HAP-1 (cell line): Measurements from ENCODE around the gene CCNJL.

ENCODE experiments used
- DNase-seq, 2 experiments: peaks; one replicate each; pipeline ENCODE4 v3.0.0-alpha.2; 2016 to 2020; ENCODE audit warnings: low spot score in 2 of 2
- H3K27me3 ChIP-seq: fragments of 250-450 bp; sonication (Bioruptor Pico); 2 replicates; pipeline ENCODE4 v1.5.1; 2020; ENCODE audit warnings: low read depth, mild to moderate bottlenecking, moderate library complexity
- H3K36me3 ChIP-seq: fragments of 250-450 bp; sonication (Bioruptor Pico); replicated peaks from 2 replicates; pipeline ENCODE4 v1.5.1; 2020; ENCODE audit warnings: mild to moderate bottlenecking
- H3K4me1 ChIP-seq: fragments of 250-450 bp; sonication (Bioruptor Pico); 2 replicates; pipeline ENCODE4 v1.5.1; 2020; ENCODE audit warnings: mild to moderate bottlenecking
- H3K4me3 ChIP-seq: fragments of 250-450 bp; sonication (Bioruptor Pico); 2 replicates; pipeline ENCODE4 v1.5.1; 2020; ENCODE audit warnings: mild to moderate bottlenecking, moderate library complexity
- H3K9me3 ChIP-seq: fragments of 250-450 bp; sonication (Bioruptor Pico); 2 replicates; pipeline ENCODE4 v1.5.1; 2020; ENCODE audit warnings: mild to moderate bottlenecking, moderate library complexity
- in situ Hi-C: fragments of 300-500 bp; cut with MboI; formaldehyde crosslinking; loops from 3 replicates; pipeline ENCODE4 v1.14.3; 2020; ENCODE audit warnings: low sequenced_read_pairs, inconsistent platforms, mixed read lengths

CCNJL gene

DNA sequence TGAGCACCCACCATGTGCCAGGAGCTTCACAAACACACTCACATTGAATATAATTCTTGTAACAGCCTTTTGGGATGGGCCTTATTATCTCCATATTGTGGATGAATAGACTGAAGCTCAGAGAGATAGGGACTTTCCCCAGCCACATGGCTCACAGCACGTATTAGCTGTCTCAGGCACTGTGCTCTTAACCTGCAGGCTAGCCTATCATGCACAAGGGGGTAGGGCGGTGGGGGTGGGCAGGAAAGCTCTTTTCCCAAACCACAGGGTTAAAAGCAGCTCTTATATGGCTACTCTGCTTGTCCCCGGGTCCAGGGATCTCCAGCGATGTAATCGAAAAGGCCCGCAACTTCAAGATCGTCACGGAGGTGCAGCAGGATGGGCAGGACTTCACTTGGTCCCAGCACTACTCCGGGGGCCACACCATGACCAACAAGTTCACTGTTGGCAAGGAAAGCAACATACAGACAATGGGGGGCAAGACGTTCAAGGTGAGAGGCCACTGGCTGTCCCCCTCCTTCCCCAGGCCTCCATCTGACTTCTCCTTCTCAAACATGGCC is 80.5 kb downstream of the CCNJL start:
- DNase-seq, result no peak
- H3K4me1 ChIP-seq, result peaks cover 3% of the 10 kb centered on the region
- no peaks in the 10 kb centered on the region for H3K9me3 ChIP-seq
- no peaks in the 10 kb centered on the region for H3K27me3 ChIP-seq
- in situ Hi-C loops, result no loop called here
- no peaks in the 10 kb centered on the region for H3K36me3 ChIP-seq
- H3K4me3 ChIP-seq, result no peak overlapping the region

GRCh38 chr5:160230686-160231527 is 81.5 kb downstream of the CCNJL start:
- in situ Hi-C loops, result no loop called here
- DNase-seq, result no peak
- peaks cover 7% of the 10 kb centered on the region for H3K4me1 ChIP-seq
- H3K36me3 ChIP-seq, result no peaks in the 10 kb centered on the region
- H3K27me3 ChIP-seq, result no peaks in the 10 kb centered on the region
- H3K9me3 ChIP-seq, result no peaks in the 10 kb centered on the region
- no peak overlapping the region for H3K4me3 ChIP-seq

DNA sequence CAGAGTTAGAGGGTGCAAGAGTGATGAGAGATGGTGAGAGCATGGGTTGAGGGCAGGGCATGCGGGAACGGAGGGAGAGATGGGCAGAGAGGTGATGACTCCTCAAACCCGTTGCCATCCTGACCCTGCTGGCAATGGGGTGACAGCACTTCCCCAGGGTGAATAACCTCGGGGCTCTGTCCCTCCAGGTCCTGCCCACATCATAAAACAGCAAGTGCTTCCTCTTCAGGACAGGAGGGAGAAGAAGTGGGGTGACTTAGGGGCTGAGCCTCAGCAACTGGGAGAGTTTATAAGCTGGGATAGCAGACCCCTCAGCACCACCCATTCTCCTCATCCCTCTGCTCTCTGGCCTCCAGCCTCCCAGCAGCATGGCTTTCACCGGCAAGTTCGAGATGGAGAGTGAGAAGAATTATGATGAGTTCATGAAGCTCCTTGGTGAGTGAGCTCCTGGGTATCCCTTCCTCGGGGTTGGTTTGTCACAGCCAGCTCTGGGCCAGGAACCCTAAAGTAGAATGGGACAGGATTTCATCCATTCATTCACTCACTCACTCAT is 83.1 kb downstream of the CCNJL start, which contains the start of gene FABP6:
TSS of gene FABP6 (plus strand) at position 317 of the 553 bp plus-strand sequence. CDS start at position 369, 52 bp downstream.
- DNase-seq, result no peak
- H3K27me3 ChIP-seq, result no peaks in the 10 kb centered on the region
- no peak within 1 kb of the TSS for H3K4me3 ChIP-seq
- in situ Hi-C loops, result no loop called here
- H3K9me3 ChIP-seq, result no peaks in the 10 kb centered on the region
- no peaks in the 10 kb centered on the region for H3K36me3 ChIP-seq
- H3K4me1 ChIP-seq, result peaks cover 7% of the 10 kb centered on the region

DNA sequence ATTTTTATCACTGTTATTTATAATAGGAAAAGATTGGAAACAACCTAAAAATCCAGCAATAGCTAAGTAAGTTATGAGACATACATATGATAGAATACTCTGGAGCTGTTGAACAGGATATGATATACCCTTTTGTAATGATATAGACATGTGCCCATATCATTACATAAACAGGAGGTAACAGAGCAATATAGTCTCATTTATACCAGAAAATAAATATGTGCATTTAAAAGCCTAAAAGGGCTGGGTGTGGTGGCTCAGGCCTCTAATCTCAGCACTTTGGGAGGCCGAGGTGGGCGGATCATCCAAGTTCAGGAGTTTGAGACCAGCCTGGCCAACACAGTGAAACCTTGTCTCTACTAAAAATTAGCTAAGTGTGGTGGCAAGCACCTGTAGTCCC is 85.4 kb downstream of the CCNJL start:
- H3K4me1 ChIP-seq, result peaks cover 7% of the 10 kb centered on the region
- no peaks in the 10 kb centered on the region for H3K36me3 ChIP-seq

GRCh38 chr5:160221082-160221481 is 91.3 kb downstream of the CCNJL start:
- DNase-seq, result no peak

More for the DNA sequence above, 85.4 kb downstream of the CCNJL start:
- H3K27me3 ChIP-seq, result no peaks in the 10 kb centered on the region
- in situ Hi-C loops, result no loop called here
- no peak for DNase-seq
- no peaks in the 10 kb centered on the region for H3K9me3 ChIP-seq
- H3K4me3 ChIP-seq, result no peak overlapping the region

GRCh38 chr5:160219356-160219755 is 93.0 kb downstream of the CCNJL start:
- H3K4me3 ChIP-seq, result no peak overlapping the region
- no peaks in the 10 kb centered on the region for H3K36me3 ChIP-seq
- no peak for DNase-seq
- peaks cover 2% of the 10 kb centered on the region; the same call in 1 of the 2 replicates for H3K4me1 ChIP-seq
- in situ Hi-C loops, result no loop called here
- H3K27me3 ChIP-seq, result no peaks in the 10 kb centered on the region
- H3K9me3 ChIP-seq, result no peaks in the 10 kb centered on the region

More at GRCh38 chr5:160221082-160221481, 91.3 kb downstream of the CCNJL start:
- Histone ChIP-seq H3K36me3 (no peaks in the 10 kb centered on the region), H3K9me3 (no peaks in the 10 kb centered on the region), H3K4me1 (peaks cover 2% of the 10 kb centered on the region; the same call in 1 of the 2 replicates), H3K4me3 (no peak overlapping the region), H3K27me3 (no peaks in the 10 kb centered on the region)
- in situ Hi-C loops, result no loop called here

DNA sequence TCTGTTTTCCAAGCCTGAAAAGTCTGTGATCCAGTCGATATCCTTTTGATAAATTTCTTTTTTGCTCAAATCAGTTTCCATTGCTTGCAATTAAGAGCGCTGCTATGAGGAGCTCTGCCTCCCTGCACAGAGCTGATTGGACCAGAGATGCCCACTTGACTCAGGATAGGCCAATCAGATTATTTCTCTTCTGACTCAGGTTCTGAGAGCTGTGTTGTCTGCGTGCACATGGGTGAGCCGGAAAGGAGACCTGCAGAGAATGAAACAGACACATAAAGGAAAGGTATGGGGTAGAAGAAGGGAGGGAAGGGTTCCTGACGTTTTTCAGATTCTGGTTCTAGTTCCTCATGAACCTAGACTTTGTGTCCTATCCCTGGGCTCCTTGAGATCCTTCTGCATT is 98.8 kb downstream of the CCNJL start:
- H3K36me3 ChIP-seq, result no peaks in the 10 kb centered on the region
- H3K4me3 ChIP-seq, result no peak overlapping the region
- H3K9me3 ChIP-seq, result no peaks in the 10 kb centered on the region
- DNase-seq, result no peak
- H3K4me1 ChIP-seq, result no peaks in the 10 kb centered on the region
- in situ Hi-C loops, result no loop called here
- H3K27me3 ChIP-seq, result no peaks in the 10 kb centered on the region

GRCh38 chr5:160211352-160211751 is 101.0 kb downstream of the CCNJL start:
- in situ Hi-C loops, result no loop called here

DNA sequence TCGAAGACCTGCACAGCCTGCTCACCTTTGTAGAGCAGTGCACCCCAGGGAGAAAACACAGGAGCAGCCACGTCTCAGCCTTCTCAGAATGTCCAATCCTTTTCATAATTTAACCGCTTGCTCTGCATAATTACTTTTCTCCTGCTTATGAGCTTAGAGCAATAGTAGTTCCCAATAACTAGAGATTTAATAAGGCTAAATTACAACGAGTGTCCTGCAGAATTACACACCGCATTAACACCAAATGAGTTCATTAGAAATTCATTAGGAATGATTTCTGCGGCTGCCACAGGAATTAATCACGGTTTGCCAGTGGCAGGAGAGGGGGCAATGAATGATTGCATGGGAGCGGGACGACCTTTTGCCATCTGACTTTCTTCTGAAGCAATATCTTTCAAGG is 101.8 kb downstream of the CCNJL start:
- no peak for DNase-seq
- in situ Hi-C loops, result no loop called here

More at GRCh38 chr5:160211352-160211751, 101.0 kb downstream of the CCNJL start:
- no peaks in the 10 kb centered on the region for H3K36me3 ChIP-seq
- no peaks in the 10 kb centered on the region for H3K9me3 ChIP-seq
- no peak for DNase-seq
- no peaks in the 10 kb centered on the region for H3K4me1 ChIP-seq
- H3K4me3 ChIP-seq, result no peak overlapping the region
- H3K27me3 ChIP-seq, result no peaks in the 10 kb centered on the region

DNA sequence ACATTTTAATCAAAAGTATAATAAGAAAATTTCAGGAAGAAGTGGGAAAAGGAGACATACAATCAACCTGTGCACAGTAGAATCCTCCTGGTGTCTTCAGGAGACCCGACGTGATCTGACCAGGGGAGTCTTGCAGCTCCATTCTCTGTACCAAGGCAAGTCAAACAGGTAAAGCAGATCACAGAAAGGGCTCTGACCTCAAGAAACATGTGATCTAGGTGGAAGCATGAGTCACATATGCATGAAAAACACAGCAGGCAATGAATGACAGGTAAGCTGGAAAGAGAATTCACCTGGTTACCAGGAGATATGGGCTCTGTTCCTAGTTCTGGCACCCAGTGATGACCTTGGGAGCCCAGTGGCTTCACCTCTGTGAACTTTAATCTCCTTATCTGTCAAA is 102.4 kb downstream of the CCNJL start:
- H3K4me1 ChIP-seq, result peaks cover 7% of the 10 kb centered on the region
- H3K36me3 ChIP-seq, result no peaks in the 10 kb centered on the region
- H3K27me3 ChIP-seq, result no peaks in the 10 kb centered on the region
- H3K4me3 ChIP-seq, result no peak overlapping the region
- in situ Hi-C loops, result no loop called here
- DNase-seq, result no peak
- no peaks in the 10 kb centered on the region for H3K9me3 ChIP-seq

More for the DNA sequence above, 101.8 kb downstream of the CCNJL start:
- H3K27me3 ChIP-seq, result no peaks in the 10 kb centered on the region
- no peak overlapping the region for H3K4me3 ChIP-seq
- H3K9me3 ChIP-seq, result no peaks in the 10 kb centered on the region
- peaks cover 3% of the 10 kb centered on the region for H3K4me1 ChIP-seq
- H3K36me3 ChIP-seq, result no peaks in the 10 kb centered on the region

DNA sequence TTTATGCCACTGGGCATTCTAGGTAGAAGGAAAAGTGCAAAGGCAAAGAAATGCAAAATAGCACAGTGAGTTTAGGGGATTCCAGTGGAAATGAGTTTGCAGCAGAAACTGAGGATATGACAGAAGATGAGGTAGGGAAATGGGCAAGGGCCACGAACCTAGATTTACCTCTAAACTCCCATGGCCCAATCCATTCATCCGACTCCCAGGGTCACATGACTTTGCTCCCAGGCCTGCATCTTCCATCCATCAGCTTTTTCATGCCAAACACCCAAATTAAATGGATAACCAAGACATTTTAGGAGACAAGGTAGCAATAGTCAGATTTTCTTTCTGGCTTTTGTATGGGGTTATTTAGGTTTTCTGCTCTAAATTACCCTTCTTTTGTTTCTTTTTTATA is 105.3 kb downstream of the CCNJL start:
- Histone ChIP-seq H3K4me1 (peaks cover 7% of the 10 kb centered on the region), H3K9me3 (no peaks in the 10 kb centered on the region), H3K36me3 (no peaks in the 10 kb centered on the region), H3K4me3 (no peak overlapping the region), H3K27me3 (no peaks in the 10 kb centered on the region)
- in situ Hi-C loops, result no loop called here
- no peak for DNase-seq
